ENCODE results near the gene BYSL. TPM values are rescaled to one million over a fixed set of nuclear protein-coding genes. Genes with fewer than 3 reads are reported as not detected.

Gene BYSL
- total RNA-seq, 1 experiment from 2014 or later, result 51.7 TPM

- no peak for TF ChIP-seq CTCF (IDR thresholded peaks at IDR 0.05; ENCODE audit: unreplicated experiment)
- Mint-ChIP-seq H3K4me3 (ENCODE audit: low read depth, unreplicated experiment) (peak overlapping the region; percentile 100), H3K4me1 (ENCODE audit: low read depth, unreplicated experiment) (peaks cover 30% of the 10 kb centered on the region), H3K27ac (ENCODE audit: unreplicated experiment) (peak overlapping the region; percentile 79), H3K9me3 (ENCODE audit: low read depth, unreplicated experiment) (no peaks in the 10 kb centered on the region), H3K36me3 (ENCODE audit: insufficient read depth, unreplicated experiment) (peaks cover 43% of the 10 kb centered on the region), H3K27me3 (ENCODE audit: unreplicated experiment) (no peaks in the 10 kb centered on the region)
- intact Hi-C loops (cut with micrococcal nuclease; ENCODE audit: unreplicated experiment), result loop anchor here (2.0 kb wide), 1 partner anchor 17 kb away; no protein-coding TSS in a partner anchor
- CTCF ChIA-PET, result interaction anchor here (0.6 to 3.3 kb wide), 4 partner anchors 9 to 154 kb away, joined by 3 to 17 read pairs (median 3); partner anchors contain the start of genes BYSL and MED20
- DNase-seq, result peak; percentile 29
- BruUV-seq (replicated peaks), result TSS peak; percentile 26
Measured at GRCh38 chr6:41939848-41940758, 18.8 kb downstream of the BYSL start.

- CTCF ChIA-PET, result interaction anchor here (3.3 kb wide), 1 partner anchor 20 kb away, joined by 17 read pairs; the partner anchor contains the start of genes BYSL and MED20
Measured at GRCh38 chr6:41940759-41941279, 19.5 kb downstream of the BYSL start.

GRCh38 chr6:41941280-41942066 is 20.2 kb downstream of the BYSL start, which contains the start of gene CCND3:
TSS of gene CCND3 (minus strand) at chr6:41941808. CDS start at chr6:41941649, 159 bp downstream.
- H3K9me3 Mint-ChIP-seq (ENCODE audit: low read depth, unreplicated experiment), result no peaks in the 10 kb centered on the region
- H3K4me1 Mint-ChIP-seq (ENCODE audit: low read depth, unreplicated experiment), result peaks cover 26% of the 10 kb centered on the region
- CTCF ChIA-PET, result interaction anchor here (0.7 to 1.6 kb wide), 4 partner anchors 20 to 154 kb away, joined by 3 to 5 read pairs (median 4); partner anchors contain the start of genes BYSL, MED20 and TOMM6
- peaks cover 37% of the 10 kb centered on the region for H3K36me3 Mint-ChIP-seq (ENCODE audit: insufficient read depth, unreplicated experiment)
- peak within 1 kb of the TSS; percentile 100 for H3K4me3 Mint-ChIP-seq (ENCODE audit: low read depth, unreplicated experiment)
- DNase-seq, result peak; percentile 96
- intact Hi-C loops (cut with micrococcal nuclease; ENCODE audit: unreplicated experiment), result loop anchor here (2.0 kb wide), 2 partner anchors 19 to 25 kb away; no protein-coding TSS in a partner anchor
- H3K27me3 Mint-ChIP-seq (ENCODE audit: unreplicated experiment), result no peaks in the 10 kb centered on the region
- peak within 1 kb of the TSS; percentile 93 for H3K27ac Mint-ChIP-seq (ENCODE audit: unreplicated experiment)
- BruUV-seq (replicated peaks), result no TSS peak
- no peak for TF ChIP-seq CTCF (IDR thresholded peaks at IDR 0.05; ENCODE audit: unreplicated experiment)

More at GRCh38 chr6:41940759-41941279, 19.5 kb downstream of the BYSL start:
- Mint-ChIP-seq H3K9me3 (ENCODE audit: low read depth, unreplicated experiment) (no peaks in the 10 kb centered on the region), H3K36me3 (ENCODE audit: insufficient read depth, unreplicated experiment) (peaks cover 43% of the 10 kb centered on the region), H3K27me3 (ENCODE audit: unreplicated experiment) (no peaks in the 10 kb centered on the region), H3K4me3 (ENCODE audit: low read depth, unreplicated experiment) (peak overlapping the region; percentile 100), H3K27ac (ENCODE audit: unreplicated experiment) (peak overlapping the region; percentile 79), H3K4me1 (ENCODE audit: low read depth, unreplicated experiment) (peaks cover 30% of the 10 kb centered on the region)
- DNase-seq, result peak; percentile 62
- BruUV-seq (replicated peaks), result no TSS peak
- TF ChIP-seq CTCF (IDR thresholded peaks at IDR 0.05; ENCODE audit: unreplicated experiment), result no peak
- intact Hi-C loops (cut with micrococcal nuclease; ENCODE audit: unreplicated experiment), result loop anchor here (2.0 kb wide), 1 partner anchor 18 kb away; no protein-coding TSS in a partner anchor
